Measurements from ENCODE around the gene LAD1.

- TF ChIP-seq CTCF (IDR thresholded peaks at IDR 0.05): no peak
- TF ChIP-seq EZH2 (IDR thresholded peaks at IDR 0.05; ENCODE audit: borderline replicate concordance, insufficient read depth, low read depth, low read length, poor library complexity, severe bottlenecking): no peak
Measured at GRCh38 chr1:201375169-201375568, 24.0 kb downstream of the LAD1 start.

Data from B cell (primary cell).